Effector memory CD4-positive, alpha-beta T cell (primary cell): Measurements from ENCODE around the gene CHMP3.
A peak's percentile ranks its signal among the peaks of the same experiment; 100 is the strongest.

Experiments
- DNase-seq, 3 donors: peaks; one replicate each; pipeline ENCODE4 v3.0.0-alpha.2; 2020
- H3K27ac ChIP-seq: 2 replicates; pipeline ENCODE4 v1.7.0; 2013; ENCODE audit warnings: mild to moderate bottlenecking, low read length, moderate library complexity; ENCODE audit not compliant: insufficient read depth, poor library complexity, severe bottlenecking
- H3K27me3 ChIP-seq: replicated peaks from 2 replicates; pipeline ENCODE4 v1.7.0; 2013; ENCODE audit warnings: mild to moderate bottlenecking, low read length; ENCODE audit not compliant: insufficient read depth, control insufficient read depth, poor library complexity, severe bottlenecking
- H3K36me3 ChIP-seq: 2 replicates; pipeline ENCODE4 v1.7.0; 2013; ENCODE audit warnings: mild to moderate bottlenecking, low read length, moderate library complexity; ENCODE audit not compliant: control insufficient read depth, insufficient read depth
- H3K4me1 ChIP-seq: 2 replicates; pipeline ENCODE4 v1.7.0; 2013; ENCODE audit warnings: low read length, mild to moderate bottlenecking; ENCODE audit not compliant: control insufficient read depth, insufficient read depth, poor library complexity, severe bottlenecking
- H3K4me3 ChIP-seq: 2 replicates; pipeline ENCODE4 v1.7.0; 2013; ENCODE audit warnings: low read length, low read depth, mild to moderate bottlenecking; ENCODE audit not compliant: insufficient read depth, poor library complexity, severe bottlenecking
- H3K9me3 ChIP-seq: 2 replicates; pipeline ENCODE4 v1.7.0; 2013; ENCODE audit warnings: mild to moderate bottlenecking, low read length, moderate library complexity; ENCODE audit not compliant: control insufficient read depth

The CHMP3 gene

GRCh38 chr2:86542814-86543213, 20.4 kb downstream of the CHMP3 start:
- peaks cover 13% of the 10 kb centered on the region for H3K36me3 ChIP-seq
- H3K27me3 ChIP-seq = no peaks in the 10 kb centered on the region
- H3K27ac ChIP-seq = no peak overlapping the region
- H3K4me1 ChIP-seq = no peaks in the 10 kb centered on the region
- DNase-seq = no peak
- H3K4me3 ChIP-seq = no peak overlapping the region
- no peaks in the 10 kb centered on the region for H3K9me3 ChIP-seq

GRCh38 chr2:86541334-86541733, 21.9 kb downstream of the CHMP3 start:
- Histone ChIP-seq H3K9me3 (no peaks in the 10 kb centered on the region), H3K27ac (no peak overlapping the region), H3K4me3 (no peak overlapping the region), H3K27me3 (no peaks in the 10 kb centered on the region), H3K4me1 (no peaks in the 10 kb centered on the region), H3K36me3 (no peaks in the 10 kb centered on the region)
- no peak for DNase-seq

- DNase-seq = no peak
- H3K9me3 ChIP-seq = no peaks in the 10 kb centered on the region
- no peak overlapping the region for H3K27ac ChIP-seq
- peaks cover 1% of the 10 kb centered on the region for H3K36me3 ChIP-seq
- H3K4me3 ChIP-seq = no peak overlapping the region
- H3K27me3 ChIP-seq = no peaks in the 10 kb centered on the region
- H3K4me1 ChIP-seq = no peaks in the 10 kb centered on the region
Measured at GRCh38 chr2:86533589-86533988, 29.7 kb downstream of the CHMP3 start.

- no peak for DNase-seq
- H3K36me3 ChIP-seq = peaks cover 10% of the 10 kb centered on the region
- no peak overlapping the region for H3K27ac ChIP-seq
- no peaks in the 10 kb centered on the region for H3K4me1 ChIP-seq
- no peaks in the 10 kb centered on the region for H3K27me3 ChIP-seq
- no peaks in the 10 kb centered on the region for H3K9me3 ChIP-seq
- no peak overlapping the region for H3K4me3 ChIP-seq
Measured at GRCh38 chr2:86525421-86526340, 37.6 kb downstream of the CHMP3 start.

- H3K27ac ChIP-seq = no peak overlapping the region
- peaks cover 16% of the 10 kb centered on the region for H3K36me3 ChIP-seq
- no peak overlapping the region for H3K4me3 ChIP-seq
- DNase-seq = no peak
- H3K4me1 ChIP-seq = no peaks in the 10 kb centered on the region
- H3K27me3 ChIP-seq = no peaks in the 10 kb centered on the region
- H3K9me3 ChIP-seq = no peaks in the 10 kb centered on the region
Measured at GRCh38 chr2:86523491-86523890, 39.8 kb downstream of the CHMP3 start.

- Histone ChIP-seq H3K4me3 (no peak overlapping the region), H3K27me3 (no peaks in the 10 kb centered on the region), H3K36me3 (peaks cover 16% of the 10 kb centered on the region), H3K27ac (no peak overlapping the region), H3K9me3 (no peaks in the 10 kb centered on the region), H3K4me1 (no peaks in the 10 kb centered on the region)
- no peak for DNase-seq
Measured at GRCh38 chr2:86522711-86523110, 40.5 kb downstream of the CHMP3 start.

- Histone ChIP-seq H3K27ac (no peak overlapping the region), H3K4me3 (no peak overlapping the region), H3K36me3 (peaks cover 16% of the 10 kb centered on the region), H3K27me3 (no peaks in the 10 kb centered on the region), H3K4me1 (no peaks in the 10 kb centered on the region), H3K9me3 (no peaks in the 10 kb centered on the region)
- DNase-seq = no peak
Measured at GRCh38 chr2:86521922-86522321, 41.3 kb downstream of the CHMP3 start.

GRCh38 chr2:86520153-86520552, 43.1 kb downstream of the CHMP3 start:
- H3K36me3 ChIP-seq = peaks cover 16% of the 10 kb centered on the region
- no peak overlapping the region for H3K27ac ChIP-seq
- H3K9me3 ChIP-seq = no peaks in the 10 kb centered on the region
- H3K4me3 ChIP-seq = no peak overlapping the region
- no peaks in the 10 kb centered on the region for H3K27me3 ChIP-seq
- DNase-seq = no peak
- no peaks in the 10 kb centered on the region for H3K4me1 ChIP-seq

GRCh38 chr2:86519349-86519748, 43.9 kb downstream of the CHMP3 start:
- DNase-seq = no peak
- H3K9me3 ChIP-seq = no peaks in the 10 kb centered on the region

GRCh38 chr2:86518481-86518880, 44.8 kb downstream of the CHMP3 start:
- H3K36me3 ChIP-seq = peaks cover 9% of the 10 kb centered on the region
- H3K27me3 ChIP-seq = no peaks in the 10 kb centered on the region
- no peaks in the 10 kb centered on the region for H3K9me3 ChIP-seq
- H3K27ac ChIP-seq = no peak overlapping the region
- no peak overlapping the region for H3K4me3 ChIP-seq
- H3K4me1 ChIP-seq = no peaks in the 10 kb centered on the region
- DNase-seq = peak in 1 of 3 donors; percentile 4

More at GRCh38 chr2:86519349-86519748, 43.9 kb downstream of the CHMP3 start:
- Histone ChIP-seq H3K27ac (no peak overlapping the region), H3K27me3 (no peaks in the 10 kb centered on the region), H3K36me3 (peaks cover 9% of the 10 kb centered on the region), H3K4me1 (no peaks in the 10 kb centered on the region), H3K4me3 (no peak overlapping the region)
